GM10266 (cell line): ENCODE data around the gene HOXA4.

Experiments
- DNase-seq: peaks from one replicate; pipeline ENCODE4 v3.0.0; 2012; ENCODE audit errors: extremely low spot score
- TF ChIP-seq, protein P1 (sequence below): IDR thresholded peaks from 2 replicates; pipeline ENCODE4 v1.5.1; 2012; ENCODE audit warnings: mild to moderate bottlenecking, low read depth; ENCODE audit not compliant: control insufficient read depth, insufficient read depth; ENCODE audit errors: missing control alignments

The HOXA4 gene

DNA sequence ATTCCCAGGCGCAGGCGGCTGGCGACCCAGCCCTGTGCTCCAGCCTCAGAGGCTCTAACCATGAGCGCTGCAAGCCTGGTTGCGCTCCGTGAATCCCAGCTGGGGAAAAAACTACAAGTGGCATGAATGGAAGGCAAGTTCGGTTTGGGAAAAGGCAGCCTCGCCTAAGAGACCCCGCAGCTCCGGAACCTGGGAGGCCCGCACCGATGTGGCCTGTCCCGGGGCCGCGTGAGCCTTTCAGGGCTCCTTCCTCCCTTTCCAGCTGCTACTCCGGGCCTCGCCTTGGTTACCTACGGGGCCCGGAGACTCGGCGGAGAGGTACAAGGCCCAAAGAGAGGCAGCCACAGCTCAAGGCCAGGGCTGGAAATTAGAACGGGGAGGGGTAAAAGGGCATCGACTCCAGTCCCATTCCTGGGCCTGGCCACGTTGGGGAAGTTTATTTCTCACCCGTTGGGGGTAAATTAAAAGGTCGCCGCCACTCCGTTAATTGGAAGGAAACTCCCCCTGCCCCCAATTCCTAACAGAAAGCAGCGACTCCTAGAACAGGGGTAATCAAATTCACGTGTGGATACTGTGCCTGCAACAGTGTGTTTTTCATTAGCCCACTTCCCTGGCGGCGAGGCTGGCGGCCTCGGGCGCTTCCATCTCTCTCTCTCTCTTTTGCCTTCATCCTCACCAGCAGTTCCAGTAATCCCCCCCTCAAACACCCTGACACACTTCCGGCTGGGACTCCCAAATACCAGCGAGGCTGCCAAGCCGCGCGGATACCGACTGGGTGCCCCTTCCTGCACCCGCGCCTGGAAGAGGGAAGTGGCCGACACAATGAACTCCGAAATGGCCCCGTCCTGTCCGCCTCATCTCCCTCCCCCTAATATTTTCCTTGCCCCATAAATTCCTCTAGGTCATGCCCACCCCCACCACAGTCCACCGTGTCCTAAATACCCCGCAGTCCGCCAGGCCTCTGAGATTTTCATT lies 36.3 kb upstream of the HOXA4 start:
- no peak for DNase-seq
- TF ChIP-seq, protein P1, sequence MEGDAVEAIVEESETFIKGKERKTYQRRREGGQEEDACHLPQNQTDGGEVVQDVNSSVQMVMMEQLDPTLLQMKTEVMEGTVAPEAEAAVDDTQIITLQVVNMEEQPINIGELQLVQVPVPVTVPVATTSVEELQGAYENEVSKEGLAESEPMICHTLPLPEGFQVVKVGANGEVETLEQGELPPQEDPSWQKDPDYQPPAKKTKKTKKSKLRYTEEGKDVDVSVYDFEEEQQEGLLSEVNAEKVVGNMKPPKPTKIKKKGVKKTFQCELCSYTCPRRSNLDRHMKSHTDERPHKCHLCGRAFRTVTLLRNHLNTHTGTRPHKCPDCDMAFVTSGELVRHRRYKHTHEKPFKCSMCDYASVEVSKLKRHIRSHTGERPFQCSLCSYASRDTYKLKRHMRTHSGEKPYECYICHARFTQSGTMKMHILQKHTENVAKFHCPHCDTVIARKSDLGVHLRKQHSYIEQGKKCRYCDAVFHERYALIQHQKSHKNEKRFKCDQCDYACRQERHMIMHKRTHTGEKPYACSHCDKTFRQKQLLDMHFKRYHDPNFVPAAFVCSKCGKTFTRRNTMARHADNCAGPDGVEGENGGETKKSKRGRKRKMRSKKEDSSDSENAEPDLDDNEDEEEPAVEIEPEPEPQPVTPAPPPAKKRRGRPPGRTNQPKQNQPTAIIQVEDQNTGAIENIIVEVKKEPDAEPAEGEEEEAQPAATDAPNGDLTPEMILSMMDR = no peak

DNA sequence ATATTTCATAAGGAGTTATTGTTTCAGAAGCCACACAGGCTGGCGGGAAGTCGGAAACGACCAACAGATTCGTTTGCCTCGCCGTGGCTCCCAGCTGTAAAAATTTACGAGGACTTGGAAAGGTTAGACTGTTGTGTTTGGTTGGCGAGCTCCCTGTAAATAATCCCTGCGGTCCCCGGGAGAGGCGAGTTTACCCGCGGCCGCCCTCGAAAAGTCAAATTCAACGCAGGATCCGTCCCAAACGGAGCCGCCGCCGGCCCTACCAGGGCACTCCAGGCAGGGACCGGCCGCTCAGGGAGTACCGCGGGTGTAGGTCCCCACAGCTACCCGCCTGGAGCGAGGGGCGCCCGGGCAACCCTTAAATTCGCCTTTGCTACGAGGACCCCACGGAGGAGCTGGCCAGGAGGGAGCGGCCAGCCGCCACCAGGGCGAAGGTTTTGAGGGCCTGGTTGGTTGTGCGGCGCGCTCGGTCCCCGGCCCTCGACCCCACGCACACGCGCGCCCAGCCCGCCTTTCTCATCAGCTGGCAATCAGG lies 35.5 kb upstream of the HOXA4 start:
- TF ChIP-seq, protein P1 = no peak
- no peak for DNase-seq

DNA sequence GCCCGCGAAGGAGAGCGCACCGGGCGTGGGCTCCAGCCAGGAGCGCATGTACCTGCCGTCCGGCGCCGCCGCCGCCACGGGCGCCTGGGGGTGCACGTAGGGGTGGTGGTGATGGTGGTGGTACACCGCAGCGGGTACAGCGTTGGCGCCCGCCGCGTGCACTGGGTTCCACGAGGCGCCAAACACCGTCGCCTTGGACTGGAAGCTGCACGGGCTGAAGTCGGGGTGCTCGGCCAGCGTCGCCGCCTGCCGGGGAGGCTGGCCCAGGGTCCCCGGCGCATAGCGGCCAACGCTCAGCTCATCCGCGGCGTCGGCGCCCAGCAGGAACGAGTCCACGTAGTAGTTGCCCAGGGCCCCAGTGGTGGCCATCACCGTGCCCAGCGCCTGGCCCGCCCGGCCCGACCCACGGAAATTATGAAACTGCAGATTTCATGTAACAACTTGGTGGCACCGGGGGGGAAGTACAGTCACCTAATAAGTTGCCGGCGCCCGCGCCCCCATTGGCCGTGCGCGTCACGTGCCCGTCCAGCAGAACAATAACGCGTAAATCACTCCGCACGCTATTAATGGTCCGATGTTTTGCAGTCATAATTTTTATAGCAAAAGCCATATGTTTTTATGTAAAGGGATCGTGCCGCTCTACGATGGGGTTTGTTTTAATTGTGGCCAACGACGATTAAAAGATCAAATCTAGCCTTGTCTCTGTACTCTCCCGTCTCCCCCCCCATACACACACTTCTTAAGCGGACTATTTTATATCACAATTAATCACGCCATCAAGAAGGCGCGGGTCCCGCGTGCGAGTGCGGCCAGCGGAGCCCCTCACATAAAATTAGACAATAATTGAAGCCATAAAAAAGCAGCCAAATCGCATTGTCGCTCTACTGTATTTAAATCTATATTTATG lies 34.8 kb upstream of the HOXA4 start, which contains the start of gene HOXA9:
HOXA9 (minus strand) TSS at position 449 of the 907 bp plus-strand sequence; CDS start at position 369, 80 bp downstream.
- TF ChIP-seq, protein P1 = no peak
- no peak for DNase-seq

DNA sequence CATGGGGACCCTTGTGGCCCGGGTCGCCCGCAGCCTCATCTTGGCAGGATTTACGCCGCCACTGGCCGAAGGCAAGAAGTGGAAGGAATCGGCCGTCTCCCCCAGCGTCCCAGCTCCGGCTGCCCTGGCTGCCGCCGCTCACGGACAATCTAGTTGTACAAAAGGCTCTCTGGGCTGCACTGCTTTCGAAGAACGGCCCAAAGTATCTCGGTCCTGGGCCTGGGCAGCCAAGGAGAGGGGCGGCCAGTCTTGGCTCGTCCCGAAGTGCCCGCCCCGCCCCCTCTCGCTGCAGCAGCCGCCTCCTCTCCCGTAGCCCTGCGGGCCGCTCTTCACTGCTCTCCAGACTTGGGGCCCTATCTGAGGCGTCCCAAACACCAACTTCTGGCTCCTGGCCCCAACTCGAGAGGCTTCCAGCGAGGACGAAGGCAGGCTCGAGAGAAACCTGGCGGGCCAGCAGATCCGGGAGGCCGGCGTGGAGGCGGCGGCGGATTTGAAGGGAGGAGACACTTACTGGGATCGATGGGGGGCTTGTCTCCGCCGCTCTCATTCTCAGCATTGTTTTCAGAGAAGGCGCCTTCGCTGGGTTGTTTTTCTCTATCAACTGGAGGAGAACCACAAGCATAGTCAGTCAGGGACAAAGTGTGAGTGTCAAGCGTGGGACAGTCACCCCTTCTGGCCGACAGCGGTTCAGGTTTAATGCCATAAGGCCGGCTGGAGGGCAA lies 34.0 kb upstream of the HOXA4 start:
- TF ChIP-seq, protein P1 = no peak
- no peak for DNase-seq

DNA sequence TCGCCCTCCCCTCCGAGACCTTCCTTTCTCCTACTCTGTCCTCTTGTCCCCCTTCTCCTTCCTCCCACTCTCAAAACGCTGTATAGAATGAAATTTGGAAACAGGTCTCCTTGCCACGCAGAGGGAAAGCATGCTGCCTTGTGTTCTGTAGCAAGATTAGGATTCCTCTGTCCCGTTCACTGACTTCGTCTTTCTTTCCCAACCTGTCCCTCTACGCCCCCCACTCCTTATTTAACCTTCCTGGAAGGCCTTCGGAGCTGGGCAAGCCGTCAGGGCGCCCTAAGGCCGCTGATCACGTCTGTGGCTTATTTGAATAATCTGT lies 33.4 kb upstream of the HOXA4 start:
- no peak for DNase-seq
- TF ChIP-seq, protein P1 = no peak

DNA sequence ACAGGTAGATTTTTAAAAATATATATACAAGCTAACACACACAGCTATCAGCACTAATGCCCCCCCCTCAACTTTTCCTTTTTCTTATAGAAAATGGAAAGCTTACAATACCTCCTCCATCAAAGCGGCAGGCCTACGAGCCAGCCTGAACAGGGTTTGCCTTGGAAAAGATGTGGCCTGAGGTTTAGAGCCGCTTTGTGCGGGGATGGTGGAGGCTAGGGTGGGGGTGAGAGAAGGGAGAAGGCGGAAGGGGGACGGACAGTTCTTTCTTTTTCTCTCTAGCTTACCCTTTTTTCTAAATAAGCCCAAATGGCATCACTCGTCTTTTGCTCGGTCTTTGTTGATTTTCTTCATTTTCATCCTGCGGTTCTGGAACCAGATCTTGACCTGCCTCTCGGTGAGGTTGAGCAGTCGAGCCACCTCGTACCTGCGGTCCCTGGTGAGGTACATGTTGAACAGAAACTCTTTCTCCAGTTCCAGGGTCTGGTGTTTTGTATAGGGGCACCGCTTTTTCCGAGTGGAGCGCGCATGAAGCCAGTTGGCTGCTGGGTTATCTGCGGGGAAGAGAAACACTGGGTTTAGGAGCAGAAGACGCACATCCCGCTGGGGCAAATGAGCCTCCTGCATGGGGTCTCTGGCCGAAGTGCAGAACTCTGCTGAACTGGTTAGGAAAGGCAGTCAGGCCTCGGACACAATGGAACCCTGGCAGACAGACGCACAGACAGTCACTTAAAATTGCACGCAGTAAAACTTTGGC lies 32.9 kb upstream of the HOXA4 start:
- TF ChIP-seq, protein P1 = no peak
- DNase-seq = no peak
